ENCODE data around the gene RAMAC. TPM values are rescaled to one million over a fixed set of nuclear protein-coding genes. Genes with fewer than 3 reads are reported as not detected.
A peak's percentile ranks its signal among the peaks of the same experiment; 100 is the strongest.

RAMAC gene
- total RNA-seq, 2 donors from 2014 or later, result 37.3 to 40.8 TPM

DNA sequence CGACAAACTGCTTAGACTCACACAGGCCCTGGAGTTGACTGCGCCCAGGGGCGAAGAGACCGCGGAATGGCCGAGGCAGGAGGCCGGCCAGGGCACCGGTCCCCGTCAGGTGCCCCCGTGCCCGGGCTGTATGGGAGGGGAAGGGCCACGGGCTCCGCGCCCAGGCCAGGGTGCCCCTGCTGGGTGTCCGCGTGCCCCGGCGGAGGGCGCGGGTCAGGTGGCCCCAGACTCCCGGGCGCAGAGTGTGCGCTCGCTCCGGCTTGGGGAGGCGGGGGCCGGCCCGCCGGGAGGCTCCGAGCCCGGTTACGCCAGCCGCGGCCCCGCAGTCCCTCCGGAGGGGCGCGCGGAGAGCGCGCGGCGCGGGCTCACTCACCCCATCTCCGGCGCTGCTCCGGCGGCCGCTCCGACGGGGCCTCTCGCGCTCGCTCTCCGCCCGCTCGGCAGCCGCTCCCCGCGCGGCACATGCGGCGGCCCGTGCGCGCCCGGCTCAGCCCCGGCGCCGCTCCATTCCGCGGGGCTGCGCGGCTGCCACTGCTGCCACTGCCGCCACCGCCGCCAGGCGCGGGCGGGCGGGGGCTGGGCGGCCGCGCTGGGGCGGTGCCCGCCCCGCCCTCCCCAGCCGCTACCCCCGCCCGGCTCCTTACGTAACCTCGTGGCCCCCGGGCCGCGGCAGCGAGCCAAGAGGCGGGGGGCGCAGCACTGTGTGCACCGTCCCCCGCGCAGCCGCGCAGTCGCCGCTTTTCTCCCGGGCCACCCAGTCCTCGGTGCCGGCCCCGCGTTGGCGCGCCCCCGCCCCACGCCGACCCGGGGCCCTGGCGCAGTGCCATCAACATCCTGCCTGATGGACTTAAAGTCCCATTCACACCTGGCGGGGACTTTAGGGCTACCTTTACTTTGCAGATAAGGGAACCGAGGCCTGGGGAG is 33.6 kb upstream of the RAMAC start, which contains the start of gene HOMER2:
HOMER2 (minus strand) TSS at position 563 of the 924 bp plus-strand sequence; CDS start at position 378, 185 bp downstream.
- WGBS, 2 experiments (ENCODE audit: insufficient coverage in 1 of 2, insufficient read length in 1 of 2), result 1 to 4% methylated on average over 32 to 119 of the region's 119 CpGs
- TF ChIP-seq, protein P1, sequence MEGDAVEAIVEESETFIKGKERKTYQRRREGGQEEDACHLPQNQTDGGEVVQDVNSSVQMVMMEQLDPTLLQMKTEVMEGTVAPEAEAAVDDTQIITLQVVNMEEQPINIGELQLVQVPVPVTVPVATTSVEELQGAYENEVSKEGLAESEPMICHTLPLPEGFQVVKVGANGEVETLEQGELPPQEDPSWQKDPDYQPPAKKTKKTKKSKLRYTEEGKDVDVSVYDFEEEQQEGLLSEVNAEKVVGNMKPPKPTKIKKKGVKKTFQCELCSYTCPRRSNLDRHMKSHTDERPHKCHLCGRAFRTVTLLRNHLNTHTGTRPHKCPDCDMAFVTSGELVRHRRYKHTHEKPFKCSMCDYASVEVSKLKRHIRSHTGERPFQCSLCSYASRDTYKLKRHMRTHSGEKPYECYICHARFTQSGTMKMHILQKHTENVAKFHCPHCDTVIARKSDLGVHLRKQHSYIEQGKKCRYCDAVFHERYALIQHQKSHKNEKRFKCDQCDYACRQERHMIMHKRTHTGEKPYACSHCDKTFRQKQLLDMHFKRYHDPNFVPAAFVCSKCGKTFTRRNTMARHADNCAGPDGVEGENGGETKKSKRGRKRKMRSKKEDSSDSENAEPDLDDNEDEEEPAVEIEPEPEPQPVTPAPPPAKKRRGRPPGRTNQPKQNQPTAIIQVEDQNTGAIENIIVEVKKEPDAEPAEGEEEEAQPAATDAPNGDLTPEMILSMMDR (conservative IDR thresholded peaks at IDR 0.05), result no peak
- peaks cover 7% of the 10 kb centered on the region for H3K4me1 Mint-ChIP-seq
- Histone ChIP-seq H3K27ac (ENCODE audit: low read depth, low read length) (no peak within 1 kb of the TSS), H3K27me3 (ENCODE audit: control insufficient read depth, insufficient read depth, low read length, poor library complexity, severe bottlenecking) (peaks cover 14% of the 10 kb centered on the region), H3K4me3 (ENCODE audit: low read length) (peak within 1 kb of the TSS; percentile 90), H3K36me3 (ENCODE audit: control insufficient read depth, insufficient read depth, low read length) (no peaks in the 10 kb centered on the region), H3K4me1 (ENCODE audit: control insufficient read depth, insufficient read depth, low read length) (no peaks in the 10 kb centered on the region), H3K9me3 (ENCODE audit: control insufficient read depth, low read length) (no peaks in the 10 kb centered on the region), H3K9ac (ENCODE audit: extremely low read depth, low read length, poor library complexity, severe bottlenecking) (peak within 1 kb of the TSS; percentile 30)
- H3K4me3 Mint-ChIP-seq, result peak within 1 kb of the TSS; percentile 61
- DNase-seq, result peak; percentile 81
- peaks cover 8% of the 10 kb centered on the region for H3K27me3 Mint-ChIP-seq (ENCODE audit: insufficient read depth)
- H3K9me3 Mint-ChIP-seq, result no peaks in the 10 kb centered on the region
- H3K27ac Mint-ChIP-seq, result no peak within 1 kb of the TSS
- no peaks in the 10 kb centered on the region for H3K36me3 Mint-ChIP-seq (ENCODE audit: low read depth)

DNA sequence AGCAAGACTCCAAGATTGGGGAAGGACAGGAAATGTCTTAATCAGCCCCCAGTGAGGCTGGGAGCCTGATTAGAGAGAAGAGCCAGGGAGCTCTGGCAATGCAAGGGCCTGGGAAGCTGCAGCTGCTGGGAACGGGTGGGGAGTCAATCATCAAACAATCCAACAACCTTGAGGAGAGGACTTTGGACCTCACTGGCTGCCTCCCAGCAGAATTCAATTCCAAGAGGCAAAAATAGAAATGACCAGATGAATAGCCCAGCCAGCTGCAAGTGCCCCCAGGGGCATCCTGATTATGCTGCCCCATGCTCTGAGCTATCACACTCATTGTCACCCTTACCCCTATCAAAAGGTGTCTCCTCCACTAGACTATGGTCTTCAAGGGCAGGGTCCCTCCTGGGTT is 27.4 kb upstream of the RAMAC start:
- no peak overlapping the region for H3K27ac Mint-ChIP-seq
- H3K27me3 Mint-ChIP-seq (ENCODE audit: insufficient read depth), result no peaks in the 10 kb centered on the region
- H3K36me3 Mint-ChIP-seq (ENCODE audit: low read depth), result no peaks in the 10 kb centered on the region

DNA sequence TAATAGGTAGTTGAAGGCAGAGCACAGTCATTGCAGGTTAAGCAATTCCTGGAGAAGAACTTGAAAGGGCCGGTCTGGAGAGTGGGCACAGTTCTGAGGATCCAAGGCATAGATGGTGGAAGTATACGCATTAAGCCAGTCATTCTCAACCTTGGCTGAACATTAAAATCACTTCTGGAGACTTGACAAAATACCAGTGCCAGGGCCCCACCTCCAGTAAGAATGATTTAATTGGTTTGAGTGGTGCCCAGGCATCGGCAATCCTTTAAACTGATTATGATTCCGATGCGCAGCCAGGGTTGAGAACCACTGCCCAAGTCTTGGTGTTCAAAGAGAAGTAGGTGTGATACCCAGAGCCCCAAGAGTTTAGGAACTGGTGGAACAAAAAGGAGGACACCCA is 26.6 kb upstream of the RAMAC start:
- no peak overlapping the region for H3K4me3 ChIP-seq (ENCODE audit: low read length)
- H3K27ac ChIP-seq (ENCODE audit: low read depth, low read length), result no peak overlapping the region
- H3K27me3 ChIP-seq (ENCODE audit: control insufficient read depth, insufficient read depth, low read length, poor library complexity, severe bottlenecking), result no peaks in the 10 kb centered on the region
- Mint-ChIP-seq H3K9me3 (no peaks in the 10 kb centered on the region), H3K4me1 (peaks cover 2% of the 10 kb centered on the region), H3K27ac (no peak overlapping the region), H3K4me3 (no peak overlapping the region), H3K27me3 (ENCODE audit: insufficient read depth) (no peaks in the 10 kb centered on the region), H3K36me3 (ENCODE audit: low read depth) (no peaks in the 10 kb centered on the region)
- H3K9me3 ChIP-seq (ENCODE audit: control insufficient read depth, low read length), result no peaks in the 10 kb centered on the region
- TF ChIP-seq, protein P1 (conservative IDR thresholded peaks at IDR 0.05), result no peak
- DNase-seq, result no peak
- no peaks in the 10 kb centered on the region for H3K36me3 ChIP-seq (ENCODE audit: control insufficient read depth, insufficient read depth, low read length)
- WGBS, 2 experiments (ENCODE audit: insufficient coverage in 1 of 2, insufficient read length in 1 of 2), result 84 to 98% methylated on average over 5 of the region's 5 CpGs
- no peak overlapping the region for H3K9ac ChIP-seq (ENCODE audit: extremely low read depth, low read length, poor library complexity, severe bottlenecking)
- H3K4me1 ChIP-seq (ENCODE audit: control insufficient read depth, insufficient read depth, low read length), result no peaks in the 10 kb centered on the region

More for the DNA sequence above, 27.4 kb upstream of the RAMAC start:
- Histone ChIP-seq H3K27ac (ENCODE audit: low read depth, low read length) (no peak overlapping the region), H3K36me3 (ENCODE audit: control insufficient read depth, insufficient read depth, low read length) (no peaks in the 10 kb centered on the region), H3K27me3 (ENCODE audit: control insufficient read depth, insufficient read depth, low read length, poor library complexity, severe bottlenecking) (no peaks in the 10 kb centered on the region), H3K9me3 (ENCODE audit: control insufficient read depth, low read length) (no peaks in the 10 kb centered on the region), H3K9ac (ENCODE audit: extremely low read depth, low read length, poor library complexity, severe bottlenecking) (no peak overlapping the region), H3K4me1 (ENCODE audit: control insufficient read depth, insufficient read depth, low read length) (no peaks in the 10 kb centered on the region), H3K4me3 (ENCODE audit: low read length) (no peak overlapping the region)
- 87 to 100% methylated on average over 1 of the region's 1 CpG for WGBS, 2 experiments (ENCODE audit: insufficient coverage in 1 of 2, insufficient read length in 1 of 2)
- TF ChIP-seq, protein P1 (conservative IDR thresholded peaks at IDR 0.05), result no peak
- peaks cover 2% of the 10 kb centered on the region for H3K4me1 Mint-ChIP-seq
- no peak overlapping the region for H3K4me3 Mint-ChIP-seq
- no peak for DNase-seq
- no peaks in the 10 kb centered on the region for H3K9me3 Mint-ChIP-seq

Data from endodermal cell (in vitro differentiated cells).